Lung (tissue), 12 donors: ENCODE results near the gene PALMD. TPM values are rescaled to one million over a fixed set of nuclear protein-coding genes. Genes with fewer than 3 reads are reported as not detected.

ENCODE experiments used
- ATAC-seq: fragments of 200-7000 bp; cut with Tn5 transposase; one replicate; pipeline ENCODE4 v1.9.1; 2020; ENCODE audit warnings: moderate number of reproducible peaks; ENCODE audit not compliant: insufficient read depth, low FRiP score
- DNase-seq, 3 donors: peaks; one replicate each; pipeline ENCODE4 v3.0.0-alpha.2; 2013 to 2017
- H3K27ac ChIP-seq, 2 donors: one replicate each; pipeline ENCODE4 v1.5.1; 2013; ENCODE audit warnings: mild to moderate bottlenecking in 2 of 2, moderate library complexity in 2 of 2, control low read depth in 1 of 2, inconsistent platforms in 1 of 2, low read depth in 1 of 2, low read length in 1 of 2
- H3K27me3 ChIP-seq, 3 donors: one replicate each; pipeline ENCODE4 v1.5.1; 2013; ENCODE audit warnings: low read length in 2 of 3; ENCODE audit not compliant: control insufficient read depth in 3 of 3, insufficient read depth in 3 of 3
- H3K36me3 ChIP-seq, 4 donors: one replicate each; pipeline ENCODE4 v1.5.1; 2013; ENCODE audit warnings: low read length in 4 of 4, mild to moderate bottlenecking in 1 of 4, moderate library complexity in 1 of 4; ENCODE audit not compliant: control insufficient read depth in 4 of 4, insufficient read depth in 4 of 4
- H3K4me1 ChIP-seq, 5 donors: one replicate each; pipeline ENCODE4 v1.5.1; 2013; ENCODE audit warnings: low read length in 5 of 5, mild to moderate bottlenecking in 2 of 5, moderate library complexity in 1 of 5; ENCODE audit not compliant: control insufficient read depth in 5 of 5, insufficient read depth in 5 of 5
- H3K4me3 ChIP-seq: one replicate; pipeline ENCODE4 v1.5.1; 2013; ENCODE audit warnings: mild to moderate bottlenecking, control low read depth, moderate library complexity
- H3K9ac ChIP-seq, 2 donors: one replicate each; pipeline ENCODE4 v1.5.1; 2013; ENCODE audit warnings: low read length in 2 of 2, control low read depth in 1 of 2; ENCODE audit not compliant: insufficient read depth in 1 of 2
- H3K9me3 ChIP-seq, 4 donors: one replicate each; pipeline ENCODE4 v1.5.1; 2013; ENCODE audit warnings: low read length in 3 of 4, mild to moderate bottlenecking in 1 of 4, moderate library complexity in 1 of 4; ENCODE audit not compliant: control insufficient read depth in 4 of 4, insufficient read depth in 3 of 4
- CTCF ChIP-seq: IDR thresholded peaks from 2 replicates; pipeline ENCODE4 v1.5.1; 2012; ENCODE audit warnings: mild to moderate bottlenecking; ENCODE audit errors: control extremely low read depth, extremely low read depth
- WGBS, 2 donors: extraction: QIAGEN DNeasy Blood & Tissue Kit; methylation state at CpG; one replicate each; pipeline ENCODE4 v1.1.7; 2013; 5-methylcytosine and 5-hydroxymethylcytosine counted together
- polyA plus RNA-seq, 2 donors: library from polyadenylated mRNA; stranded (reverse); fragments of 200-250 nt; gene quantifications; one replicate each; pipeline ENCODE4 v1.2.1, GENCODE V29; 2013
- total RNA-seq, 2 donors: library from RNA; depleted of rRNA in 1 of 2; stranded (reverse); fragments of >200 nt in 1 of 2; gene quantifications; one replicate each; pipeline ENCODE4 v1.2.1, GENCODE V29; 2014 to 2021
- donor health status: control.
- donor health status: control.
- donor health status: Bipolar disorder and iron deficiency.
- donor health status: healthy.
- donor health status: DM: yes; HTN: yes; CAD: no.

The PALMD gene
- total and polyA plus RNA-seq, 4 donors: 10.5 to 32.2 (median 22.0) TPM

GRCh38 chr1:99646868-99647267 lies 955 bp downstream of the PALMD start:
- Histone ChIP-seq H3K27ac (peak overlapping the region in 1 of 2 donors; percentile 92), H3K9ac (peak overlapping the region; percentile 57 to 71), H3K9me3 (no peaks in the 10 kb centered on the region), H3K4me3 (no peak overlapping the region), H3K27me3 (no peaks in the 10 kb centered on the region), H3K4me1 (peaks cover 4 to 17% (median 13%) of the 10 kb centered on the region in 5 donors), H3K36me3 (no peaks in the 10 kb centered on the region)
- DNase-seq (no peak), ATAC-seq (no peak)
- WGBS, 2 donors: 51 to 78% methylated on average over 5 of the region's 5 CpGs
- no peak for TF ChIP-seq CTCF

- 55 to 75% methylated on average over 4 of the region's 4 CpGs for WGBS, 2 donors
- H3K27me3 ChIP-seq: no peaks in the 10 kb centered on the region
Observed at GRCh38 chr1:99647490-99647889, 1.6 kb downstream of the PALMD start.

GRCh38 chr1:99648107-99648506 lies 2.2 kb downstream of the PALMD start:
- Histone ChIP-seq H3K4me1 (peaks cover 4 to 23% (median 13%) of the 10 kb centered on the region in 5 donors), H3K36me3 (no peaks in the 10 kb centered on the region), H3K27me3 (no peaks in the 10 kb centered on the region), H3K9ac (peak overlapping the region in 1 of 2 donors; percentile 38), H3K9me3 (no peaks in the 10 kb centered on the region), H3K27ac (peak overlapping the region in 1 of 2 donors; percentile 98), H3K4me3 (no peak overlapping the region)
- ATAC-seq (no peak), DNase-seq (peak in 2 of 3 donors; percentile 31 to 59)
- TF ChIP-seq CTCF: no peak
- 67 to 98% methylated on average over 4 of the region's 4 CpGs for WGBS, 2 donors

More at GRCh38 chr1:99647490-99647889, 1.6 kb downstream of the PALMD start:
- TF ChIP-seq CTCF: no peak
- H3K27ac ChIP-seq: peak overlapping the region in 1 of 2 donors; percentile 98
- H3K36me3 ChIP-seq: no peaks in the 10 kb centered on the region
- peak overlapping the region in 1 of 2 donors; percentile 57 for H3K9ac ChIP-seq
- ATAC-seq (no peak), DNase-seq (peak; percentile 16 to 54 (median 48))
- H3K4me3 ChIP-seq: no peak overlapping the region
- H3K4me1 ChIP-seq: peaks cover 4 to 18% (median 13%) of the 10 kb centered on the region in 5 donors
- H3K9me3 ChIP-seq: no peaks in the 10 kb centered on the region

GRCh38 chr1:99650030-99650429 lies 4.1 kb downstream of the PALMD start:
- Histone ChIP-seq H3K4me3 (no peak overlapping the region), H3K27ac (peak overlapping the region; percentile 22 to 93), H3K9me3 (no peaks in the 10 kb centered on the region), H3K36me3 (no peaks in the 10 kb centered on the region), H3K27me3 (no peaks in the 10 kb centered on the region), H3K4me1 (peaks cover 0 to 28% (median 13%) of the 10 kb centered on the region in 5 donors), H3K9ac (no peak overlapping the region)
- ATAC-seq (no peak), DNase-seq (peak in 1 of 3 donors; percentile 57)
- WGBS, 2 donors: 47 to 68% methylated on average over 2 of the region's 2 CpGs
- no peak for TF ChIP-seq CTCF
